HFFc6 (cell line): Measurements from ENCODE around the gene MDFIC. TPM values are rescaled to one million over a fixed set of nuclear protein-coding genes. Genes with fewer than 3 reads are reported as not detected.

Experiments used
- DNase-seq: peaks from one replicate; pipeline ENCODE4 v3.0.0-alpha.2; 2018
- H3K27ac Mint-ChIP-seq: 2 replicates; pipeline ENCODE4 v1.8.0; 2020; ENCODE audit warnings: mild to moderate bottlenecking, mixed read lengths
- H3K27me3 Mint-ChIP-seq: 2 replicates; pipeline ENCODE4 v1.8.0; 2021; ENCODE audit warnings: mild to moderate bottlenecking, moderate library complexity, mixed read lengths; ENCODE audit not compliant: insufficient read depth
- H3K36me3 Mint-ChIP-seq: 2 replicates; pipeline ENCODE4 v1.8.0; 2021; ENCODE audit warnings: low read depth, mixed read lengths
- H3K4me1 Mint-ChIP-seq: 2 replicates; pipeline ENCODE4 v1.8.0; 2020; ENCODE audit warnings: low read depth, mixed read lengths
- H3K4me3 Mint-ChIP-seq: 2 replicates; pipeline ENCODE4 v1.8.0; 2020; ENCODE audit warnings: mild to moderate bottlenecking, moderate library complexity, mixed read lengths
- H3K9me3 Mint-ChIP-seq: 2 replicates; pipeline ENCODE4 v1.8.0; 2020; ENCODE audit warnings: mild to moderate bottlenecking, mixed read lengths
- CTCF ChIP-seq: fragments of 200-600 bp; sonication (generic); IDR thresholded peaks from 2 replicates; pipeline ENCODE4 v1.5.0; 2021; ENCODE audit warnings: antibody characterized with exemption, mild to moderate bottlenecking
- total RNA-seq, 6 experiments: library from RNA; stranded (reverse); fragmentation: NEBNext Ultra II Directional; extraction: Animal tissue kit (Norgen Biotek cat#: 25700); gene quantifications; 2 replicates in 1 of 6; 3 replicates in 5 of 6; pipeline ENCODE4 v1.2.3, GENCODE V29; 2021

The MDFIC gene
- total RNA-seq, 6 experiments from 2014 or later = 33.3 to 57.9 (median 45.5) TPM

GRCh38 chr7:115024276-115024675, 102.4 kb downstream of the MDFIC start:
- Mint-ChIP-seq H3K36me3 (no peaks in the 10 kb centered on the region), H3K4me1 (no peaks in the 10 kb centered on the region), H3K27ac (no peak overlapping the region), H3K4me3 (no peak overlapping the region), H3K27me3 (no peaks in the 10 kb centered on the region), H3K9me3 (no peaks in the 10 kb centered on the region)
- no peak for DNase-seq
- no peak for TF ChIP-seq CTCF

GRCh38 chr7:115032715-115033703, 111.1 kb downstream of the MDFIC start:
- Mint-ChIP-seq H3K4me1 (peaks cover 5% of the 10 kb centered on the region), H3K27ac (no peak overlapping the region), H3K36me3 (no peaks in the 10 kb centered on the region), H3K4me3 (no peak overlapping the region), H3K9me3 (no peaks in the 10 kb centered on the region), H3K27me3 (no peaks in the 10 kb centered on the region)
- 0 out of 2 replicates have a peak, but pooled peaks have one; percentile 16 for TF ChIP-seq CTCF
- DNase-seq = no peak

GRCh38 chr7:115033917-115034459, 112.1 kb downstream of the MDFIC start:
- TF ChIP-seq CTCF = no peak
- no peak for DNase-seq
- H3K27ac Mint-ChIP-seq = no peak overlapping the region
- peaks cover 5% of the 10 kb centered on the region for H3K4me1 Mint-ChIP-seq
- H3K4me3 Mint-ChIP-seq = no peak overlapping the region
- H3K9me3 Mint-ChIP-seq = no peaks in the 10 kb centered on the region
- no peaks in the 10 kb centered on the region for H3K36me3 Mint-ChIP-seq
- H3K27me3 Mint-ChIP-seq = no peaks in the 10 kb centered on the region

- H3K36me3 Mint-ChIP-seq = no peaks in the 10 kb centered on the region
Observed at GRCh38 chr7:115034515-115034914, 112.6 kb downstream of the MDFIC start.

More at GRCh38 chr7:115034515-115034914, 112.6 kb downstream of the MDFIC start:
- Mint-ChIP-seq H3K27ac (no peak overlapping the region), H3K4me1 (peaks cover 5% of the 10 kb centered on the region), H3K9me3 (no peaks in the 10 kb centered on the region), H3K4me3 (no peak overlapping the region), H3K27me3 (no peaks in the 10 kb centered on the region)
- DNase-seq = no peak
- TF ChIP-seq CTCF = no peak
